KOPT-K1 (cell line): ENCODE data around the gene RHOT1.
"Not testable (repeated sequence)": the region's sequence is repeated elsewhere in the genome, so short reads cannot be mapped to it uniquely, and the experiment has no call there.

ENCODE experiments used
- H3K27ac ChIP-seq: fragments of 200-600 bp; sonication (generic); 2 replicates; pipeline ENCODE4 v1.5.1; 2016; ENCODE audit warnings: antibody characterized with exemption, mild to moderate bottlenecking, low read depth, low read length; ENCODE audit not compliant: poor library complexity, severe bottlenecking
- H3K36me3 ChIP-seq: fragments of 200-600 bp; sonication (generic); 2 replicates; pipeline ENCODE4 v1.5.1; 2017; ENCODE audit warnings: antibody characterized with exemption, mild to moderate bottlenecking, low read length, moderate library complexity; ENCODE audit not compliant: insufficient read depth
- H3K9me3 ChIP-seq: fragments of 200-600 bp; sonication (generic); 2 replicates; pipeline ENCODE4 v1.5.1; 2017; ENCODE audit warnings: antibody characterized with exemption, low read length, mild to moderate bottlenecking; ENCODE audit not compliant: insufficient read depth, poor library complexity, severe bottlenecking

RHOT1 gene

DNA sequence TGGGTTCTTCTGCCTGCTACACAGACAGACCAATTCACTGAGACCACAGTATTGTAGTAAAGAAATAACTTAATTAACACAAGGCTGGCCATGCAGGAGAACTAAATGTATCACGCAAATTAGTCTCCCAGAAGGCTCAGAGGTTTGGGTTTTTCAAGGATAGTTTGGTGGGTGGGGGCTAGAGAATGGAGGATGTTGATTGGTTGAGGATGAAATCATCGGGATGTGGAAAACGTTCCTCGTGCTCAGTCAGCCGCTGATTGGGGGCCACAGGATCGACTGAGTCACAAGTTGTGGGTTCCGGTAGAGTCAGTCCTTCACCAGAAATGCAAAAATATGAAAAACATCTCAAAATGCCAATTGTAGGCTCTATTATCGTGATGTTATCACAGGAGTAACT lies 18.7 kb downstream of the RHOT1 start:
- Histone ChIP-seq H3K36me3 (peaks cover 44% of the 10 kb centered on the region), H3K27ac (no peak overlapping the region)

GRCh38 chr17:32161506-32162365 lies 19.4 kb downstream of the RHOT1 start:
- peaks cover 7% of the 10 kb centered on the region for H3K9me3 ChIP-seq
- peaks cover 49% of the 10 kb centered on the region for H3K36me3 ChIP-seq
- H3K27ac ChIP-seq, result no peak overlapping the region

More for the DNA sequence above, 18.7 kb downstream of the RHOT1 start:
- H3K9me3 ChIP-seq, result no peaks in the 10 kb centered on the region

DNA sequence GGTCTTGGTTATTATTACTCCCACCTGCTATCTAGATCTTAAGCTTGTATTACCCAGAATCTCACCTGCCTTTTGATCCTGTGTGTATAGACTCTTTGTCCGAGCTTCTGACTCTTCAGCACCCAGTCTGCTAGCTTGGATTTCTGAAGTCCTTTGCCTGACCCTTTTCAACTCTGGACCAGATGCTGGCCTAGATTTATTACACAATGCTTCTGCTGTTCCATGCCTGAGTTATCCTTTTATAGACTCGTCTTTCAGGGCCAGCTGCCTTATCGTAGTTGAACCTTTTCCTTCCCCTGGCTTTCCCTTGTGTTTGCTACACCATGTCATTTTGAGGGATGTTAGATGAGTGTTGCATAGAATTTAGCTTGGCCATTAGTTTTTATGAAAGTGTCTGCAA lies 32.6 kb downstream of the RHOT1 start:
- Histone ChIP-seq H3K9me3 (peaks cover 18% of the 10 kb centered on the region), H3K27ac (no peak overlapping the region), H3K36me3 (peaks cover 45% of the 10 kb centered on the region)

- Histone ChIP-seq H3K36me3 (peaks cover 64% of the 10 kb centered on the region), H3K9me3 (peaks cover 18% of the 10 kb centered on the region)
- not testable (repeated sequence) for H3K27ac ChIP-seq
These were observed 36.4 kb downstream of the RHOT1 start for GRCh38 chr17:32178679-32179078.

DNA sequence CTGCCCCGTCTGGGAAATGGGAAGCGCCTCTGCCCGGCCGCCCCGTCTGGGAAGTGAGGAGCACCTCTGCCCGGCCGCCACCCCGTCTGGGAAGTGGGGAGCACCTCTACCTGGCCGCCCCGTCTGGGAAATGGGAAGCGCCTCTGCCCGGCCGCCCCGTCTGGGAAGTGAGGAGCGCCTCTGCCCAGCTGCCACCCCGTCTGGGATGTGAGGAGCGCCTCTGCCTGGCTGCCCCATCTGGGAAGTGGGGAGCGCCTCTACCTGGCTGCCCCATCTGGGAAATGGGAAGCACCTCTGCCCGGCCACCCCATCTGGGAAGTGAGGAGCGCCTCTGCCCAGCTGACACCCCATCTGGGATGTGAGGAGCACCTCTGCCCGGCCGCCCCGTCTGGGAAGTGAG lies 36.8 kb downstream of the RHOT1 start:
- peaks cover 18% of the 10 kb centered on the region for H3K9me3 ChIP-seq
- H3K27ac ChIP-seq, result not testable (repeated sequence)
- peaks cover 65% of the 10 kb centered on the region for H3K36me3 ChIP-seq

GRCh38 chr17:32179526-32179925 lies 37.2 kb downstream of the RHOT1 start:
- not testable (repeated sequence) for H3K27ac ChIP-seq
- Histone ChIP-seq H3K36me3 (peaks cover 63% of the 10 kb centered on the region), H3K9me3 (peaks cover 18% of the 10 kb centered on the region)

DNA sequence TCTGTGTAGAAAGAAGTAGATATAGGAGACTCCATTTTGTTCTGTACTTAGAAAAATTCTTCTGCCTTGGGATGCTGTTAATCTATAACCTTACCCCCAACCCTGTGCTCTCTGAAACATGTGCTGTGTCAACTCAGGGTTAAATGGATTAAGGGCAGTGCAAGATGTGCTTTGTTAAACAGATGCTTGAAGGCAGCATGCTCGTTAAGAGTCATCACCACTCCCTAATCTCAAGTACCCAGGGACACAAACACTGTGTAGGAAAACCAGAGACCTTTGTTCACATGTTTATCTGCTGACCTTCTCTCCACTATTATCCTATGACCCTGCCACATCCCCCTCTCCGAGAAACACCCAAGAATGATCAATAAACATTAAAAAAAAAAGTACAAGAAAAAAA lies 38.0 kb downstream of the RHOT1 start:
- Histone ChIP-seq H3K36me3 (peaks cover 56% of the 10 kb centered on the region), H3K9me3 (peaks cover 18% of the 10 kb centered on the region)
- not testable (repeated sequence) for H3K27ac ChIP-seq

DNA sequence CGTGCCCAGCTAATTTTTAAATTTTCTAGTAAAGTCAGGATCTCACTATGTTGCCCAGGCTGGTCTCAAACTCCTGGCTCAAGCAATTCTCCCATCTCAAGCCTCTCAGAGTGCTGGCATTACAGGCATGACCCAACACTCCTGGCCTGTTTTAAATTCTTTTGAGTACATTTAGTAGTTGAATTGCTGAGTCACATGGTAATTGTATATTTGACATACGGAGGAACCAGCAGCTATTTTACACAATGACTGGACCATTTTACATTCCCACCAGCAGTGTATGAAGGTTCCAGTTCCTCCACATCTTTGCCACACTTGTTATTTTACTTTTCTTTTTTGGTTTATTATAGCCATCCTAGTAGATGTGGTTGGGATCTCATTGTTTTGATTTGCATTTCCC lies 43.6 kb downstream of the RHOT1 start:
- H3K36me3 ChIP-seq, result peaks cover 28% of the 10 kb centered on the region
- no peaks in the 10 kb centered on the region for H3K9me3 ChIP-seq
- no peak overlapping the region for H3K27ac ChIP-seq

GRCh38 chr17:32187271-32187670 lies 45.0 kb downstream of the RHOT1 start:
- Histone ChIP-seq H3K9me3 (no peaks in the 10 kb centered on the region), H3K27ac (no peak overlapping the region), H3K36me3 (peaks cover 24% of the 10 kb centered on the region)

- H3K9me3 ChIP-seq, result no peaks in the 10 kb centered on the region
- no peak overlapping the region for H3K27ac ChIP-seq
- H3K36me3 ChIP-seq, result peaks cover 32% of the 10 kb centered on the region
These were observed 47.0 kb downstream of the RHOT1 start for GRCh38 chr17:32189343-32189742.

DNA sequence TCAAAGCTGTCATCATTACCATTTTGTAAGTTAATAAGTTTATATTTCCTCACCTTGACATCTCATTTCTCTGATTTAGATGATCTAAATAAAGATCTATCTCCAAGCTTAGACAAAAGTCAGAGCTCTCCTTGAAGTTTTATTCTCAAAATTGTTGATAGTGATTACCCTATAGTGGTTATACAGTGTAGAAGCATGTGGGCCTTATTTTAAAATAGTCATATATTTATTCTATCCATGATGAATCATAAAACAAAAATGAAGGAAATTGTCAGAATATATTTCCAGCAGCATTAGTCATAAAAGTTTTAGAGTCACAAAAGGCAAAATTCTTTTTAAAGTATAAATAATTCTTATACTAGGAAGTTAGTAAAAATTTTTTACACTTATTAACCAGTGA lies 49.0 kb downstream of the RHOT1 start:
- Histone ChIP-seq H3K27ac (no peak overlapping the region), H3K9me3 (no peaks in the 10 kb centered on the region), H3K36me3 (peaks cover 44% of the 10 kb centered on the region)

- no peaks in the 10 kb centered on the region for H3K9me3 ChIP-seq
- H3K36me3 ChIP-seq, result peaks cover 50% of the 10 kb centered on the region
- H3K27ac ChIP-seq, result no peak overlapping the region
These were observed 50.1 kb downstream of the RHOT1 start for GRCh38 chr17:32192379-32192778.

GRCh38 chr17:32197987-32198386 lies 55.7 kb downstream of the RHOT1 start:
- Histone ChIP-seq H3K27ac (no peak overlapping the region), H3K36me3 (peaks cover 80% of the 10 kb centered on the region), H3K9me3 (no peaks in the 10 kb centered on the region)

DNA sequence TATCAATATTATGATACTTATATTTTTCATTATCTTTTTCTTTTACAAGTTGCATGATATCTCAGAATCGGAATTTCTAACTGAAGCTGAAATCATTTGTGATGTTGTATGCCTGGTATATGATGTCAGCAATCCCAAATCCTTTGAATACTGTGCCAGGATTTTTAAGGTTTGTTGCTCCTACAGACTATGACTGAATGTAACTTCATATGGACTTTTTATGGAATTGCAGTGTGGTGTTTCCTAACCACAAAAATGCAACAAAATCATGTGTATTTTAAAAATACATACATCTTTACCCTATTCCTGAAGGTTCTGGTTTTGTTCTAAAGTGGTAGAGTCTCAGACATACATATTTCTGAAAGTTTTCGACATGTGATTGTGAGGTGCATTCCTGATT lies 64.6 kb downstream of the RHOT1 start:
- peaks cover 79% of the 10 kb centered on the region for H3K36me3 ChIP-seq
- H3K27ac ChIP-seq, result no peak overlapping the region
- no peaks in the 10 kb centered on the region for H3K9me3 ChIP-seq

GRCh38 chr17:32208436-32208835 lies 66.1 kb downstream of the RHOT1 start:
- no peak overlapping the region for H3K27ac ChIP-seq
- H3K36me3 ChIP-seq, result peaks cover 76% of the 10 kb centered on the region
- no peaks in the 10 kb centered on the region for H3K9me3 ChIP-seq

GRCh38 chr17:32209608-32210007 lies 67.3 kb downstream of the RHOT1 start:
- peaks cover 78% of the 10 kb centered on the region for H3K36me3 ChIP-seq

More at GRCh38 chr17:32209608-32210007, 67.3 kb downstream of the RHOT1 start:
- Histone ChIP-seq H3K9me3 (no peaks in the 10 kb centered on the region), H3K27ac (no peak overlapping the region)
